ENCODE data around the gene CCT6B.

- TF ChIP-seq EZH2phosphoT487 (conservative IDR thresholded peaks at IDR 0.05; ENCODE audit: low read length) (no peak), CTCF (IDR thresholded peaks at IDR 0.05; ENCODE audit: insufficient read depth, low read length, poor library complexity, severe bottlenecking) (no peak)
Observed at GRCh38 chr17:34999456-34999855, 38.2 kb upstream of the CCT6B start.

Measured in SU-DHL-6 (cell line).